ENCODE measurements around the gene ATG10.
"Not testable (repeated sequence)": the region's sequence is repeated elsewhere in the genome, so short reads cannot be mapped to it uniquely, and the experiment has no call there.

ATG10 gene

GRCh38 chr5:81936750-81937149 is 35.1 kb upstream of the ATG10 start:
- H3K27ac ChIP-seq, result no peak overlapping the region
- ChIA-PET CTCF (no interaction called here), POLR2A (ENCODE audit: low non-redundant PET) (no interaction called here)
- DNase-seq (ENCODE audit: low spot score), result no peak
- TF ChIP-seq, protein P1, sequence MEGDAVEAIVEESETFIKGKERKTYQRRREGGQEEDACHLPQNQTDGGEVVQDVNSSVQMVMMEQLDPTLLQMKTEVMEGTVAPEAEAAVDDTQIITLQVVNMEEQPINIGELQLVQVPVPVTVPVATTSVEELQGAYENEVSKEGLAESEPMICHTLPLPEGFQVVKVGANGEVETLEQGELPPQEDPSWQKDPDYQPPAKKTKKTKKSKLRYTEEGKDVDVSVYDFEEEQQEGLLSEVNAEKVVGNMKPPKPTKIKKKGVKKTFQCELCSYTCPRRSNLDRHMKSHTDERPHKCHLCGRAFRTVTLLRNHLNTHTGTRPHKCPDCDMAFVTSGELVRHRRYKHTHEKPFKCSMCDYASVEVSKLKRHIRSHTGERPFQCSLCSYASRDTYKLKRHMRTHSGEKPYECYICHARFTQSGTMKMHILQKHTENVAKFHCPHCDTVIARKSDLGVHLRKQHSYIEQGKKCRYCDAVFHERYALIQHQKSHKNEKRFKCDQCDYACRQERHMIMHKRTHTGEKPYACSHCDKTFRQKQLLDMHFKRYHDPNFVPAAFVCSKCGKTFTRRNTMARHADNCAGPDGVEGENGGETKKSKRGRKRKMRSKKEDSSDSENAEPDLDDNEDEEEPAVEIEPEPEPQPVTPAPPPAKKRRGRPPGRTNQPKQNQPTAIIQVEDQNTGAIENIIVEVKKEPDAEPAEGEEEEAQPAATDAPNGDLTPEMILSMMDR (conservative IDR thresholded peaks at IDR 0.05; ENCODE audit: low read depth), result no peak

GRCh38 chr5:81942746-81943145 is 29.1 kb upstream of the ATG10 start:
- TF ChIP-seq, protein P1 (conservative IDR thresholded peaks at IDR 0.05; ENCODE audit: low read depth), result no peak
- no peak overlapping the region for H3K27ac ChIP-seq
- no peak for DNase-seq (ENCODE audit: low spot score)
- POLR2A ChIA-PET (ENCODE audit: low non-redundant PET), result no interaction called here
- CTCF ChIA-PET, result no interaction called here

- ChIA-PET POLR2A (ENCODE audit: low non-redundant PET) (no interaction called here), CTCF (no interaction called here)
- no peak overlapping the region for H3K27ac ChIP-seq
- no peak for DNase-seq (ENCODE audit: low spot score)
- TF ChIP-seq, protein P1 (conservative IDR thresholded peaks at IDR 0.05; ENCODE audit: low read depth), result no peak
Observed at GRCh38 chr5:81948349-81948748, 23.5 kb upstream of the ATG10 start.

DNA sequence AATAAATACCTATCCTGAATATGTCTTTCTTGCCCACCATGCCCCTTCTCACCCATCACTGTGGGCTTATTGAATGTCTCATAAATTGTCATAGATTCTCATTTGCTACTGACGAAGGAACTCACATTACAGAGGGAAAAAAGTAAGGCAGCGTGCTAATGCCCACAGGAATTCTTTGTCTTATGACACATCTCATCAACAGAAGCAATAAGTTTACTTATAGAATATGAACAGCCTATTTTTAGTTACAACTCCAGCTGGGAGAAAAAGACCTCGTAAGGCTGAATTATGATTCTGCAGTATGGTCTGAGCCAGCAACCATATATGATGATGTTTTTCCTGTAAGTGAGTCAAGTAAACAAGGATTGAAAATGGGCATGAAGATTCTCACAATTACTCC is 22.4 kb upstream of the ATG10 start:
- POLR2A ChIA-PET (ENCODE audit: low non-redundant PET), result no interaction called here
- TF ChIP-seq, protein P1 (conservative IDR thresholded peaks at IDR 0.05; ENCODE audit: low read depth), result no peak
- DNase-seq (ENCODE audit: low spot score), result no peak
- CTCF ChIA-PET, result no interaction called here
- no peak overlapping the region for H3K27ac ChIP-seq

DNA sequence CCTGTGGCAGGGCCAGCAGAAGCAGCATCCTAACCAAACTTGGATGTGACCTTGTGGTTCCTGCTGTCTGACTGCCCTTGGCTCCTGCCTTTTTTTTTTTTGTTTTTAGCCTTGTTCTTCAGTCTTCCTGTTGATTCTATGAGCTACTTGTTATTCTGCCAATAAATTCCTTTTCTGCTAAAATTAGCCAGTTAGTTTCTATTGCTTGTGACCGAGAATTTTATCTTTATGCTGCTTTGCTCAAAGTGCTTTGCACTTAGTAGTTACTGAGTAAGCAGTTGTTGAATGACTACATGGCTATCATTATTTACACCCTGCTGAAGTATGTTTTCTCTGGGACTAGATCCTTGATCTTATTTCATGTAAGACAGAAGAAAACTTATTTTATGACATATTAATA is 20.8 kb upstream of the ATG10 start:
- CTCF ChIA-PET, result interaction anchor here (0.6 to 0.7 kb wide), 4 partner anchors 235 to 881 kb away, joined by 3 read pairs; no protein-coding TSS in a partner anchor
- H3K27ac ChIP-seq, result no peak overlapping the region
- no peak for DNase-seq (ENCODE audit: low spot score)
- TF ChIP-seq, protein P1 (conservative IDR thresholded peaks at IDR 0.05; ENCODE audit: low read depth), result no peak
- POLR2A ChIA-PET (ENCODE audit: low non-redundant PET), result no interaction called here

DNA sequence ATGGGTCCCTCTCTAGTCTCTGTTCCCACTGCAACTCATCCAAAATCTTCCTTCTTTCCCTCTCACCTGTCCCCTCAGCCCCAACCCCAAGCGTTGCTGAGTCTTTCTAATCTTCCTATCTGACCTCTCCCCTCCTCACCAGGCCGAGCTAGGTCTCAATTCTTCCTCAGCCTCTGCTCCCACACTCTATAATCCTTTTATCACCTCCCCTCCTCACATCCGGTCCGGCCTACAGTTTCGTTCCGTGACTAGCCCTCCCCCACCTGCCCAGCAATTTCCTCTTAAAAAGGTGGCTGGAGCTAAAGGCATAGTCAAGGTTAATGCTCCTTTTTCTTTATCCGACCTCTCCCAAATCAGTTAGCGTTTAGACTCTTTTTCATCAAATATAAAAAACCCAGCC is 17.0 kb upstream of the ATG10 start:
- CTCF ChIA-PET; DNase-seq (ENCODE audit: low spot score); H3K27ac ChIP-seq; POLR2A ChIA-PET (ENCODE audit: low non-redundant PET): not testable (repeated sequence)

DNA sequence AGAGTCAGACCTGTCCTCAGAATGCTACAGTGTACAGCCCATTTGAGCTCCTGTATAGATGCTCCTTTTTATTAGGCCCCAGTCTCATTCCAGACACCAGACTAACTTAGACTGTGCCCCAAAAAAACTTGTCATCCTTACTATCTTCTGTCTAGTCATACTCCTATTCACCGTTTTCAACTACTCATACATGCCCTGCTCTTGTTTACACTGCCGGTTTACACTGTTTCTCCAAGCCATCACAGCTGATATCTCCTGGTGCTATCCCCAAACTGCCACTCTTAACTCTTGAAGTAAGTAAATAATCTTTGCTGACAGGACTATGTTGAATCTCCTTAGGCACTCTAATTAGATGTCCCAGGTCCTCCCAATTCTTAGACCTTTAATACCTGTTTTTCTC is 13.7 kb upstream of the ATG10 start:
- POLR2A ChIA-PET (ENCODE audit: low non-redundant PET); CTCF ChIA-PET; DNase-seq (ENCODE audit: low spot score); H3K27ac ChIP-seq: not testable (repeated sequence)

Data from RWPE1 (cell line).